Keratinocyte (primary cell): ENCODE results near the gene TCEANC. TPM values are rescaled to one million over a fixed set of nuclear protein-coding genes. Genes with fewer than 3 reads are reported as not detected.
A peak's percentile ranks its signal among the peaks of the same experiment; 100 is the strongest.

Experiments used
- DNase-seq: peaks from one replicate; pipeline ENCODE4 v3.0.0-alpha.2; 2011; ENCODE audit warnings: low read depth, missing footprints, low spot score
- FAIRE-seq: peaks from 2 replicates; lab custom pipeline; 2011; peaks lifted over from hg19 to GRCh38; lab: Jason Lieb, UNC
- H2AFZ ChIP-seq: 2 replicates; pipeline ENCODE4 v1.6.0; 2012; ENCODE audit warnings: low read length, control low read depth, inconsistent platforms; ENCODE audit not compliant: control insufficient read depth
- H3K27ac ChIP-seq: 2 replicates; pipeline ENCODE4 v1.5.1; 2011; ENCODE audit warnings: low read length; ENCODE audit not compliant: control insufficient read depth, insufficient read depth
- H3K27me3 ChIP-seq: 3 replicates; pipeline ENCODE4 v1.6.0; 2011; ENCODE audit warnings: low read length; ENCODE audit not compliant: control insufficient read depth, insufficient read depth; ENCODE audit errors: extremely low read depth
- H3K36me3 ChIP-seq, 2 experiments: 2 replicates in 1 of 2; 3 replicates in 1 of 2; pipeline ENCODE4 v1.5.1; 2011; ENCODE audit warnings: low read length in 2 of 2, mild to moderate bottlenecking in 1 of 2; ENCODE audit not compliant: control insufficient read depth in 2 of 2, insufficient read depth in 2 of 2; ENCODE audit errors: extremely low read depth in 1 of 2
- H3K4me1 ChIP-seq: 3 replicates; pipeline ENCODE4 v1.5.1; 2011; ENCODE audit warnings: low read length; ENCODE audit not compliant: control insufficient read depth, insufficient read depth; ENCODE audit errors: extremely low read depth
- H3K4me2 ChIP-seq: 3 replicates; pipeline ENCODE4 v1.6.0; 2011; ENCODE audit warnings: low read depth, low read length; ENCODE audit not compliant: control insufficient read depth, insufficient read depth; ENCODE audit errors: extremely low read depth
- H3K4me3 ChIP-seq, 3 experiments: fragments of 200-600 bp in 1 of 3; sonication (generic) in 1 of 3; 2 replicates in 2 of 3; 3 replicates in 1 of 3; pipeline ENCODE4 v1.5.1; 2011 to 2016; ENCODE audit warnings: low read length in 3 of 3, mild to moderate bottlenecking in 3 of 3, control low read depth in 2 of 3, inconsistent platforms in 1 of 3, low read depth in 1 of 3, mixed read lengths in 1 of 3, mixed run types in 1 of 3, moderate library complexity in 1 of 3; ENCODE audit not compliant: control insufficient read depth in 2 of 3, insufficient read depth in 2 of 3; ENCODE audit errors: extremely low read depth in 1 of 3
- H3K79me2 ChIP-seq: 2 replicates; pipeline ENCODE4 v1.6.0; 2012; ENCODE audit warnings: low read length; ENCODE audit not compliant: control insufficient read depth, insufficient read depth
- H3K9ac ChIP-seq: 3 replicates; pipeline ENCODE4 v1.6.0; 2011; ENCODE audit warnings: low read length; ENCODE audit not compliant: control insufficient read depth, insufficient read depth; ENCODE audit errors: extremely low read depth
- H3K9me1 ChIP-seq: 3 replicates; pipeline ENCODE4 v1.6.0; 2011; ENCODE audit warnings: low read length; ENCODE audit not compliant: control insufficient read depth, insufficient read depth; ENCODE audit errors: extremely low read depth
- H3K9me3 ChIP-seq: 2 replicates; pipeline ENCODE4 v1.5.1; 2012; ENCODE audit warnings: low read depth, low read length; ENCODE audit not compliant: control insufficient read depth
- H4K20me1 ChIP-seq: 3 replicates; pipeline ENCODE4 v1.6.0; 2011; ENCODE audit warnings: low read length; ENCODE audit not compliant: control insufficient read depth, insufficient read depth; ENCODE audit errors: extremely low read depth
- CTCF ChIP-seq, 3 experiments: IDR thresholded peaks in 1 of 3; conservative IDR thresholded peaks in 1 of 3; optimal IDR thresholded peaks in 1 of 3; 2 replicates in 2 of 3; 3 replicates in 1 of 3; pipeline versions ENCODE3 to v1.5.1; 2011; ENCODE audit warnings: low read length in 3 of 3, mild to moderate bottlenecking in 3 of 3, moderate library complexity in 2 of 3, control low read depth in 1 of 3, inconsistent platforms in 1 of 3; ENCODE audit not compliant: insufficient read depth in 2 of 3; ENCODE audit errors: extremely low read depth in 1 of 3
- EZH2 ChIP-seq: IDR thresholded peaks from one replicate; pipeline ENCODE4 v1.6.1; 2012; ENCODE audit warnings: inconsistent platforms, mild to moderate bottlenecking, low read length, moderate library complexity
- dilution Hi-C: fragments of 300-500 bp; cut with MboI; formaldehyde crosslinking; loops from one replicate; pipeline ENCODE4 v1.7.0; 2020; ENCODE audit warnings: low sequenced_read_pairs; ENCODE audit not compliant: extremely low pct_ligation_motif_present
- polyA minus RNA-seq, 3 experiments: library from RNA; depleted of rRNA, polyadenylated mRNA; stranded (reverse); fragments of >200 nt; gene quantifications; 1 replicate in 1 of 3; 2 replicates in 1 of 3; 3 replicates in 1 of 3; pipeline ENCODE4 v1.2.3, GENCODE V29; 2011
- polyA plus RNA-seq, 5 experiments: library from polyadenylated mRNA; depleted of rRNA in 3 of 5; stranded (reverse) in 3 of 5; stranded (forward) in 1 of 5; unstranded in 1 of 5; fragments of >200 nt; gene quantifications; 1 replicate in 1 of 5; 2 replicates in 3 of 5; 3 replicates in 1 of 5; pipeline versions ENCODE4 v1.2.1 to v1.2.3, GENCODE V29; 2011 to 2012; ENCODE audit warnings: missing spikeins in 2 of 5, low read depth in 1 of 5, low replicate concordance in 1 of 5

Gene TCEANC
- 0.88 to 1.8 TPM (median 1.8 TPM) in 3 replicates for polyA plus RNA-seq
- 1.2 TPM for polyA plus RNA-seq (2011; ENCODE audit: low read depth)
- polyA plus RNA-seq (2011; cell fraction: cytosol; rRNA removed): 0.73 and 1.7 TPM in 2 replicates
- polyA plus RNA-seq (2011; cell fraction: nucleus; rRNA removed): 1.9 and 2.6 TPM in 2 replicates
- 0.78 and 1.5 TPM in 2 replicates for polyA plus RNA-seq (2012; ENCODE audit: low replicate concordance)
- 0.93 to 2.5 TPM in 2 of 3 replicates, not detected in the other for polyA minus RNA-seq
- 2.7 TPM for polyA minus RNA-seq (2011; cell fraction: cytosol; rRNA and poly(A)+ RNA removed)
- polyA minus RNA-seq (2011; cell fraction: nucleus; rRNA and poly(A)+ RNA removed): 0.95 and 2.2 TPM in 2 replicates

DNA sequence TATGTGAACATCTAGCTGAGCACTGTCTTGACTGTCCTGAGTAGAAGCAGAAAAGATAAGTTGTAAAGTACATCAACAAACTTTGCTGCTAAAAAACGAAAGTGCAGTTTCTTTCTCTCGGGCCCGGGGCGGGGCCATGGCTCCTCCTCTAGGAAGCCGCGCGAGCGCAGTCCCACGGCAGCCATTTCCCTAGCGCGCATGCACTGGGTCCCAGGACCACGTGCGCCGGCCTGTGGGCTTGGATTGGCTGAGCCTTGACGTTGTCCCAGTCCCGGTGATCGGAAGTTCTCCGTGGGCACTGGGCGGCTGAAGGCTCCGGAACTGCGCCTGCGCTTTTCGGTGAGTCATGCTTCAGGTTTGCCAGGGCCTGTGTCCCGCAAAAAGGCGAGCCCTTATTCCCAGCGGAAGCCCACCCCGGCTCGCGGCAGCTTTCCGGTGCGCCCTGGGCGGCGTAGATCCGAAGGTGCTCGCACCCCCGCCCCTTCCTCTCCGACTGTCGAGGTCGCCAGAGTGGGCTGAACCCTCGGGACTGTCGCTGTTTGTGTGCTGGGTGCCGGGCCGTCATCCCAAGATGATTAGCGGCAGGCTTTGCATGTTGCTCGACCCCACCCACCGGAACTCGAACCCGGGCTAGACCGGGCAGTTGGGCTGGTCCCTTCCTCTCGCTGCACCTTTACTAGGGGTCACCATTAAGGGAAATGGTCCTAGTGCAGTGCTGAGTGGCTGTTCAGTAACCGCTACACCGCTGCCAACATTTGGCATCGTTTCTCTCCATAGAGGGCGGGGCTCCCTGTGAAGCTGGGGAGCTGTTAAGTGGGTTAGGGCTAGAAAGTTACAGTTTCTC is at the start of gene TCEANC:
TSS of gene TCEANC (plus strand) at position 292 of the 844 bp plus-strand sequence. CDS start 9,368 bp downstream, outside the sequence.
- no peaks in the 10 kb centered on the region for H3K9me3 ChIP-seq
- peak within 1 kb of the TSS; percentile 88 for H3K9ac ChIP-seq
- peak within 1 kb of the TSS; percentile 97 for H2AFZ ChIP-seq
- DNase-seq (peak; percentile 83), FAIRE-seq (peak; percentile 88)
- no peaks in the 10 kb centered on the region for H3K36me3 ChIP-seq
- dilution Hi-C loops: no loop called here
- H3K79me2 ChIP-seq: no peaks in the 10 kb centered on the region
- no peaks in the 10 kb centered on the region for H3K9me1 ChIP-seq
- peaks cover 4% of the 10 kb centered on the region for H3K27me3 ChIP-seq
- peak within 1 kb of the TSS; percentile 86 for H3K4me2 ChIP-seq
- peak within 1 kb of the TSS; percentile 87 for H3K27ac ChIP-seq
- TF ChIP-seq EZH2: no peak
- TF ChIP-seq CTCF (optimal IDR thresholded peaks at IDR 0.05 in 1 of 3, IDR thresholded peaks at IDR 0.05 in 1 of 3, conservative IDR thresholded peaks at IDR 0.05 in 1 of 3; ENCODE audit: extremely low read depth in 1 of 3, insufficient read depth in 2 of 3, low read length in 3 of 3): no peak
- peaks cover 12% of the 10 kb centered on the region for H3K4me1 ChIP-seq
- peak within 1 kb of the TSS; percentile 57 to 82 (median 60) for H3K4me3 ChIP-seq
- H4K20me1 ChIP-seq: no peaks in the 10 kb centered on the region

GRCh38 chrX:13605611-13606010 is 47.3 kb upstream of the TCEANC start:
- Histone ChIP-seq H3K4me1 (peaks cover 9% of the 10 kb centered on the region), H3K4me2 (no peak overlapping the region), H3K79me2 (no peaks in the 10 kb centered on the region), H3K4me3 (no peak overlapping the region), H2AFZ (no peak overlapping the region), H3K9me3 (no peaks in the 10 kb centered on the region), H3K27ac (no peak overlapping the region), H3K27me3 (peaks cover 9% of the 10 kb centered on the region), H3K9ac (no peak overlapping the region), H4K20me1 (no peaks in the 10 kb centered on the region), H3K36me3 (no peaks in the 10 kb centered on the region), H3K9me1 (no peaks in the 10 kb centered on the region)
- dilution Hi-C loops: no loop called here
- FAIRE-seq: no peak
- TF ChIP-seq EZH2: no peak
- no peak for TF ChIP-seq CTCF (optimal IDR thresholded peaks at IDR 0.05 in 1 of 3, IDR thresholded peaks at IDR 0.05 in 1 of 3, conservative IDR thresholded peaks at IDR 0.05 in 1 of 3; ENCODE audit: extremely low read depth in 1 of 3, insufficient read depth in 2 of 3, low read length in 3 of 3)
- DNase-seq: no peak
